GM21737 (cell line): ENCODE measurements around the gene SCTR.

Experiments used
- ATAC-seq: cut with Tn5 transposase; IDR thresholded peaks from one replicate; pipeline ENCODE4 v1.9.1; 2021; ENCODE audit warnings: mild to moderate bottlenecking, moderate library complexity; ENCODE audit not compliant: unreplicated experiment

SCTR gene

DNA sequence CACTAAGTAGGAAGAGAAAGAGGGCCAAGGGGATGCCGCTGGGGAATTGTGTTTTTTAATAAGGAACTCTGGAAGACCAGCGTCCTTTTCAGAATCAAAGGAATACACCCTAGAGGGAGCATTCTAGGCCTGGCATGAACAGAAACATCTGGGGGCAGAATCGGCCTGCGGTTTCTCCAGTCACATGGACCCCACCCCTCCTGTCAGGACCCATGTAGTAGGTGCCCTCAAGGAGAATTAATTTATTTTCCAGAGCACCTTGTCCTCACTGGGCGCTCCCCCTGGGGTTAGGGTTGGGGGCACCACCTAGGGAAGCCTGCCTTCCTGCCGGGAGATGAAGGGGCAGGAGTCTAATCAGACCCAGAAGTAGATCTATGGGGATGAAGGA, 48.4 kb downstream of the SCTR start:
- ATAC-seq, result no peak

DNA sequence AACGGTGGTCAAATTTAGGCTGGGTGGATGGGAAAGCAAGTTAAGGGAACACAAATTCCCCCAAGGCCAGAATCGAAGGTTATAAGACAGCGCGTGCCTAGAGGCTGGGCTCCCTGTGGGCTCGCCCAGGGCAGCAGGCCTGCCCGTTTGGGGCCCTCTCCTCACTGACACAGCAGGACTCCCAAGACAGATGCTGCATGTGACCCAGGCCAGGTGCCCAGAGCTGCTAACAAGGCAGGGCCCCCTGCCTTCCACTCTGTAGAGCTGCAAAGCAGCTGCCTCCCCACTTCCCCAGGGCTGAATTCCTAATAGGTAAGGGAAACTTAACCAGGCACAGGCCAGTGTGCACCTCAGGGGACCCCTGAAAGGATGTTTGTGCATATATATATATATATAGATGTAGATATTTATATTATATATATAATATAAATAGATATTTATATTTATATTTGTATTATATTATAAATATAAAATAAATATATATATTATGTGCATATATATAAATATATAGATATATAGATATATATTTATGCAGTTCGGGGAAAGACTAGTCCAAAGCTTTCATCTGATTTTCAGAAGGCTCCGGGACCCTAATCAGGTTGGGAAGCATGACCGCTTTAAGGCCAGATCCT, 48.9 kb downstream of the SCTR start:
- no peak for ATAC-seq

DNA sequence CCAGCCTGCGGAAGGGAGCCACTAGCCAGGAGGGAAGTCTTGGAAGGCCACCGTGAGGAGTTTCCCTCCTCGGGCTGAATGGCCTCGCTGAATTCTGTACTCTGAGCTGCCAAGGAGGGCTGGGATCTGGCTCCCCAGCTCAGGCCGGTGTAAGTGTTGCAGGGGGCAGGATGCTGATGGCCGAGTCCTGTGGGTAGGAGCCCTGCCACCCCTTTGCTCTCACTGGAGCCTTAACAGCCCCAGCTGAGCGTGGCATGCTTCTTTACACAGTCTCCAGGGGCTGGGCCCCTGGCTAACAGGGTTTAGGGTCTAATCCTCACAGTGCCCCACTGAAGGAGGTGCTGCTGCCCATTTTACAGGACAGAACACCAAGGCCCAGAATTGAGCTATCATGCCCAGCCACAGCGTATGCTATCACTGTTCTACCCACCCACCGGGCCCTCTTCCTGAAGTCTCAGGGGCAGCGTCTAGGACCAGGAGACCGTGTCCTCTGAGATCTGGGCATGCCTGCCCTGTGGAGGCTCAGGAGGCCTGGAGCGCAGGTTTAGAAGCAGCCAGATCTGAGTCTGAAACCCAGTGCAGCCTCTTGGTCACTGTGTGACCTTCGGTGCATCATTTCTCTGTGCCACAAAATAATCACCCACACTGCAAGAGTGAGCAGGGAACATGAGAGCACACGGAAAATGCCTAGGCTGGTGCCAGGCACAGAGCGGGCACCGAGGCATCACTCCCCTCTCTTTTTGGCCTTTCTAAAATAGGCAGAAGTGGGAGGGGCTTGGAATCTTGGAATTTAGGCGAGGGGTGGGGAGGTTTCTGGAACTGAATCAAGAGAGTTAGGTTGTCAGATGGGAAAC, 49.7 kb downstream of the SCTR start:
- no peak for ATAC-seq

DNA sequence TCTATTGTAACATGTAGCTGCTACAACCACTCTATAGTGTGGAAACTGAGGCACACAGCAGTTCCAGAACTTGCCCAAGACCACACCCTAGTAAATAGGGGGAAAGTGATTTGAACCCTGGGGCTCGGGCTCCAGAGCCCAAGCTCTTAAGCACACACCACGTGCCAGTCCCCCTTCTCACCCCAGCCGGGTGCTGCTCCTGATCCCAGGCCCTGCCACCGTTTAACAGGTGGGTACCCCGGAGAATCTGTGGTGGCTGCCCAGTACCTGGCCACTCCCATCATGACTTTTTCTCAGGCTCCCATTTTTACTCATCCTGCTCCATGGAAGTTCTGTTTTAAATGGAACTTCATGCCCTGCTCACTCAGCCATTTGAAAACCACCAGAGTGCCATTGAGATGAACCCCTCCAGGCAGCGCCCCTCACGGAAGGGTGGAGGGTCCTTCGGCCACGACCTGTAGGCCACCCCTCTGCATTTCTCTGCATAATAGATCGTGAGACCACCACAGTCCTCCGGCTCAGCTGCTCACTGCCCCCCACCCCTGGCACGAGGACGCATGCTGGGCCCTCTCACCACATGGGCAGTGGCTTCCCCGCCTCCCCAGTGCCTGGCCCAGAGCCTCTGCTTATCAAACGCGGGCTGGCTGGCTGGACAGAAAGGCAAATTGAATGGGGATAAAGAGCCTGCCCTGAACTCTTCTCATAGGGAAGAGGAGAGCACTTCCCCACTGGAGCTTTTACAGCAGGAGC, 50.5 kb downstream of the SCTR start:
- no peak for ATAC-seq

DNA sequence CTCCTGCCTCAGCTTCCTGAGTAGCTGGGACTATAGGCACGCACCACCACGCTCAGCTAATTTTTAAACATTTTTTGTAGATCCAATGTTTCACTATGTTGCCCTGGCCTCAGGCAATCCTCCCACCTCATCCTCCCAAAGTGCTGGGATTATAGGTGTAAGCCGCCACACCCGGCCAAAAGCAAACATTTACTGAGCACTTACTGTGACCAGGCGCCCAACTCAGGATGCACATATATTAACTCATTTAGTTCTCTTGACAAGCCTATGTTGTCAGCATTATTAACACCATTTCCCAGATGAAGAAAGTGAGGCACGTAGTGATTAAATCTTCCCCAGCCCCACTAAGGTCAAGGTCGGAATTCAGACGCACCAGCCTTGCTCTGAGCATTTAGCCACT, 51.5 kb downstream of the SCTR start:
- ATAC-seq, result no peak

DNA sequence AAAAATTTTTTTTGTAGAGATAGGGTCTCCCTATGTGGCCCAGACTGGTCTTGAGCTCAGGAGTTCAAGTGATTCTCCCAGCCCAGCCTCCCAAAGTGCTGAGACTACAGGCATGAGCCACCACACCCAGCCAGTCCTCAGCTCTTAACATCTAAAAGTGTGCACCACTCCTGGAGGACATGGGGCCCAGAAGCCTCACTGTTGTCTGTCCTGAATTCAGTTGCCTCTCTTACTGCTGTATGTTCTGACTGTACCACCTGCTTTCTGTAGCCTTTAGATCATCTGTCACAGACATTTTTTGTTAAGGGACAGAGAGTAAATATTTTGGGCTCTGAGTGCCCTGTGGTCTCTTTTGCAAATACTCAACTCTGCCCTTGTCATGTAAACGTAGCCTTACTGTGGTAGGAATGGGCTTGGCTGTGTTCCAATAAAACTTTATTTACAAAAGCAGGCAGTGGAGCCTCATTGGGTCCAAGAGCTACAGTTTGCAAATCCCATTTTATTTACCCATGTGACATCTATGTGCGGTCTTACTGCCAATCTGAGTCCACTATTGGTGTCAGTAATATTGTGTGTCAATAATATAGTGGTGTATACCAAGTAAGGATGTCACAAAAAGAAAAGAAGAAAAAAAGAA, 54.5 kb downstream of the SCTR start:
- ATAC-seq, result no peak

DNA sequence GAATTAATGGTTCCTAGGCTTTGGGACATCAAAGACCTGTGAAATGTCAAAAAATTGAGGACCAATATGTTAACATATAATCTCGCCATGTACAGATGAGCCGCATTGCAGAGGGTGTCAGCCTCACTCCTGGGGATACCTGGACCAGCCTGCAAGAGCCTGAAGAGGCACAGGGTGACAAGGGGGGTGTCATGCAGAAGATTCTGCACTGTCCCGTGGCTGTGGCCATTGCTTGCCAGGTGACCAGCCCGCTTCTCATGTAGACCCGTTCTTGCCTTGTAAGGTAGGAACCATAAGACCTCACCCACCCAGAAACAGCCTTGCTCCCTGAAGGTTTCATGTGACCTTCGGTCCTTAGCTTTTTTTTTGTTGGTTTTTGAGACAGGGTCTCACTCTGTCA, 55.2 kb downstream of the SCTR start:
- no peak for ATAC-seq

DNA sequence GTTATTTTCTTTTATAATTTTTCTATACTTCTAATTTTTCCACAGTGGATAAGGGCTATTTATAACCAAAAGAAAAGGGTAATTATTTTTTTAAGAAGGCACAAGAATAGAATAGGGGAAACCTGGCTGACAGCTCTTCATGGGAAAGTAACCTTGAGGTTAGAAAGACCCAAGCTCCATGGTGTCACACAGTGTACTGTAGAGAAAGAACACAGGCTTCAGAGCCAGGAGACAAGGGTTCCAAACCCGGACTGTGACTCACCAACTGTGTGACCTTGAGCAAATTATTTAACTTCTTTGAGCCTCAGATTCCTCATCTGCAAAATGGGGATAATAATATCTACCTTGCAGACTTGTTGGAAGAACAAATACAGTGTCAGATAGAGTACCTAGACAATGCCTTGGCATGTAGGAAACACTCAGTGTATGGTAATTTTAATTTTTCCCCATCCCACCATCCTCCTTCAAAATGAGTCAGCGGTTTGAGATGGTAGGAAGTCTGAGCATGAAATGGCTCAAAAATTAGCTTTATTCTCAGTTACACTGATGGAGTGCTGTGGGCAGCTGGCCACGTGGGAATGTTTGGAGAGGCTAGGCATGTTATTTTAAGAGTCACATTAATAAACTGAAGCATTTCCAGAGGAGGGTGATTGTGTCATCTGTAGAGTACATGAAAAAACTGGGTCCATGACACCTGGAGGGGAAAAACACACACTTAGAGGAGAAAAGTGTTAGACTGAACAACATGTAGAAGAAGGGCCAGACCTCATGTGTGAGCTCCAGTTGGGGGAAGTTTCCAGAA, 55.9 kb downstream of the SCTR start:
- no peak for ATAC-seq

DNA sequence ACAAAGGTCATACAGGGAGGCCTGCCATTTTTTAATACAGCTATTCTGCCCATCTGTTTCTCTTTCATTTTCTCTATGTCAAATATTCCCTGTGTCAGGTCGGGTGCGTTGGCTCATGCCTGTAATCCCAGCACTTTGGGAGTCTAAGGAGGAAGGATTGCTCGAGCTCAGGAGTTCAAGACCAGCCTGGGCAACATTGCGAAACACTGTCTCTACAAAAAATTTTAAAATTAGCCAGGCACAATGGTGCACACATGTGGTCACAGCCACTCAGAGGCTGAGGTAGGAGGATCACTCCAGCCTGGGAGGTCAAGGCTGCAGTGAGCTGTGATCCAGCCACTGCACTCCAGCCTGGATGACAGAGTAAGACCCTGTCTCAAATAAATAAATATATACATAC, 57.9 kb downstream of the SCTR start:
- ATAC-seq, result no peak

DNA sequence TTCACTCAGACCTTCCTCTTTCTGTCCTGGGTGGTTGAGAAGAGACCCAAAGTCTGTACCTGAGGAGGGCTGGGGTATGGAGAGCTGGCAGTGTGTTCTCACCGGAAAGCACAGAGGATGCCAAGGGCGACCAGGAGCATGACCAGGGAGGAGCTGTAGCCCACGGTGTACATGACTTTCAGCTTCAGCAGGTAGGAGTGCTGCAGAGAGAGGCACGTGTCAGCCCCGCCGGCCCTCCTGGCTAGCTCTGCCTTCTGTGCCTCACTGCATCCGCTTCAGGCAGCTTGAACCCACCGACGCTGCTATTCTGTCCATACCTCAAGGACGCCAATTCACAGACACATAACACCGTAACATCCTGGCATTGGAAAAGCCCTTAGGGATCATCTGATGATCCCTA, 58.6 kb downstream of the SCTR start:
- no peak for ATAC-seq

DNA sequence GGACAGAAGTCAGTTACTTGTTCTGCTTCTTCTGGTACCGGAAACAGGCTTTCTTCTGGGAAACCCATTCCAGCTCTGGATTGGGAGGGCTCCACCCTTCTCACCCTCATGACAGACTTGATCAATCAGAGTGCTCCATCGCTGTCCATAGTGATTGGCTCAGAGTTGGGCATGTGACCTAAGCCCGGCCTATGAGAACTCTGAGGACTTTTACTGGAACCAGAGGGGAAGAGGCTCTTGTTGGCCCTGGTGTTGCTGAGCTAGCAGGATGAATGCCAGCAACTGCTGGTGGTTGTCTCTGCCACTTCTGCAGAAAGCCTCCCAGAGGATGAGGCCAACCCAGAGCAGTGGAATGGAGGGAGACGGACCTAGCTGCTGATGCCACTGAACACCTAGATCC, 59.3 kb downstream of the SCTR start:
- no peak for ATAC-seq

DNA sequence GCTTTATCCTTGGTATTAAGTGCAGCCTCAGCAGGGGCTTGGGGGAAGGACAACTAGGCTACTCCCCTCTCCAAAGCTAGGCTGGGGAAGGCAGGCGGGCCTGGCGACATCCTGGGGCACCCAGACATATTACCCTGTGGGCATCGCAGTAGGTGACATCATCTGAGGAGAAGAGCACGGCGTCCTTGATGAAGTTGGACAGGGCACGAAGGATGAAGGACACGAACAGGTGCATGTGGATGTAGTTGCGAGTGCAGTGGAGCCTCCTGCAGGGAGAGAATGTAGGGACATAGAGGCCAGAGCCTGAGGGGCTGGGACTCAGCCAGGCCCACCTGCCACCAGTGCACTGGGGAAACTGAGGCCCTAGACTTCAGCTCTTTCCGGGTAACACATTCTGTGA, 60.3 kb downstream of the SCTR start:
- ATAC-seq, result no peak

DNA sequence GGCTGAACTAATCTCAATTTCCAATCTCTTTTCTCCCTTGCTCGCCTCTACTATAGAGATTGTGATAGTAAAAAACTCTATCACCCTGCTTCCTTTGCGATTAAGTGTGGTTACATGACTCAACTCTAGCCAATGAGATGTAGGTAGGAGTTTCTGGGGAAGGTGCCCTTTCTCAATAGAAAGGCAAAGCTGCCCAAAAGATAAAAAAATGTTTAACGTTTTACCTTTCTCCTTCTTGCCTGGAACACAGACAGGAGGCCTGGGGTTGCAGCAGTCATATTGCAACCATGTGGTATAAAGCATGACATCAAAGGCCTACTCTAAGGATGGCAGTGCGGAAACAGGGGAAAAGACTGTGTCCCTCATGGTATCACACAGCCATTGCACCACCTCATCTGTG, 61.1 kb downstream of the SCTR start:
- ATAC-seq, result no peak

DNA sequence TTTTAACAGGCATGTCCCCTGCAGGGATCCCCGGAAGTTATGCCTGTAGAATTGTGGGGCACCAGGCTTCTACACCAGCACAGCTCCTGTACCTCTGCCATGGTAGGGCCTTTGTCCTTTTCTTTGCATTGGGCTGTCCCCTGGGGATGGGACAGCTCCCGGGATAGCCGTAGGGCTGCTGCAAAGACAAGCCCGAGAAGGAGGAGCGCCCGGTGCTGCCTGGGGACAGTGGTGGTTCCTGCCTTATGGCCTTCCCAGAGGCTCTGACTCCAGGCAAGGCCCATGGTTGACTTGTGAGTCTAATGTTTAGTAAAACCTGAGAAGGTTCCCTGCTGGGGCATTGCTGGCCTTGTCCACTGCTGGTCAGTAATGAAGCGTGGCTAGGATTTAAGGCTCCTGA, 61.7 kb downstream of the SCTR start:
- no peak for ATAC-seq

DNA sequence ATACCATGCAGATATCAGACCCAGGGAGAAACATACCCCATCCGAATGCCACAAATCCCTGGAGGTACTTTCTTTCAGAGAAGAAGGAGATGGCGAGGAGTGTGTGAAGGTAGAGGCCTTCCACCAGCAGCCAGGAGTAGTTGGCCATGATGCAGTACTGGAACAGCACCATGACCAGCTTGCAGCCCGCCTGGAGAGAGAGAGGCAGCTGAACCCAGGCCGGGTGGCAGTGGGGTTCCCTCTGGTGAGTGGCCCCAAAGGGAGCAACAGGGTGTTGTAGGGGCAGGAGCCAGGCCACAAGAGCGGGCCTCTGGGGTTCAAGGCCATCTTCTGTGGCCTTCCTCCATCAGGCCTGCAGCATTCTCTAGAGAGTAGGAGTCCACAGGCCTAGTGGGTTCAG, 62.5 kb downstream of the SCTR start:
- ATAC-seq, result no peak

DNA sequence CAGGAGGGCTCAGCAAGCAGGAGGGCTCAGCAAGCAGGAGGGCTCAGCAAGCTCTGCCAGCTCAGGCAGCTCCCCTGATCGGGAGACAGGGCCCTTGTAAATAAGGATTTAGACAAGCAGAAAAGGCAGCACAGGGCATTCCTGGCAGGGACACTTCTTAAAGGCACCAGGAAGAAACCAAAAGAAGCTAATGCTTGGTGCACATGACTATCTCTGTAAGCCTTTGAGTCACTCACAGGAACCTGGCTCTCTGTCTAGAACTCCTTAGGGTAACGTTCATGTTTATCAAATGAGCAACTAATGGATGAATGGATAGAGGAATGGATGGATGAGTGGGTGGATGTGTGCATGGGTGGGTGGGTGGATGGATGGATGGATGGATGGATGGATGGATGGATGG, 64.2 kb downstream of the SCTR start:
- no peak for ATAC-seq

DNA sequence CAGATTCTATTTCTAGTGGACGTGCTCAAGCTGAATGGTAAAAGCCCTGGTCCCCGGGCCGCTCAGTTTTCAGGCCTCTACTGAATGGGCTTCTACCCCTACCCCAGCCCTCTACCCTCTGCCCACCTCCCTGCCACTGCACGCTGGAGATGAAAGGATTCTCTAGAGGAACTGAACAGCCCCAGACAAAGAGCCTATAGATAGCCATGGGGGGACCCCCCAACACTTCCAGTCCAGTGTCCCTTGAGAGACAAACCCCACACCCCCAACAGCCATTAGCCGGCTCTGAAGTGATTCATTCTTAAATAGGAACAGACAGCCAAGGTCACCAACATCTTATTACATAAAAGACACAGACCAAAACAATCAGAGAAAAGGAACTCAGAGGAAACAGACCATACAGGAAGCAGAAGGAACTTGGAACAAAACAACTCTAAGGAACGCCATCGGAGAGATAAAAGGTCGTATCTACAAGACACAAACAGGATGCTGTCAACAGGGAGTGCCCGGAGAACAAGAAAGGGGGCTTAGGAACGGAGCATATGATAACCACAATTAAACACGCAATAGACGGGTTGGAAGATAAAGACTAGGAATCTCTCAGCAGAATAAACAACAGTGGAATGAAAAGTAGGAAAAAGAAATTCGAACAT, 69.1 kb downstream of the SCTR start:
- no peak for ATAC-seq

DNA sequence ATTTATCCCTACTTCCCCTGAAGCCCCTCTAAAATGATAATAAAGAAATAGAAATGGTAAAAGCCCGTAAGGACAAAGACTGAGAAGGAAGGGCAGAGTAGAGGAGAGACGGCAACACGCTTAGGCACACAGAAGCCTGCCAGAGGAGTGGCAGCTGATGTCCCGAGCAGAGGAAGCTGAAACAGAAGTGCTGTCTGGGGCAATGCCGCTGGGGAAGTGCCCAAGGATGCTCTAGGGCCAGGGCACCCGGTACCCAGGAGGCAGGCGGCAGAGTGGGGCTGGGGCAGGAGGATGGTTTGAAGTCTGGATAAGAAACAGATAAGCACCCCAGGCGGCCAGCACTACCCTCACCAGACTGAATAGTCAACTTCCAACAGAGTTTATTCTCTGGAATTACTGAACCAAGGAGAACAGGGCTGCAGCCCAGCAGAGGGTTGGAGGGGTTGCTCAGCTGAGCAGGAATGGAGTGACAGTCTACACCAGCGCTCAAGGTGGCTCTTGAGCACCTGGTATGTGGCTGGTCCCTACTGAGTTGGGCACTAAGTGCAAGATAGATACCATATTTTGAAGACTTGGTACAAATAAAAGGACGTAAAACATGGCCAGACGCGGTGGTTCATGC, 70.2 kb downstream of the SCTR start:
- ATAC-seq, result no peak

DNA sequence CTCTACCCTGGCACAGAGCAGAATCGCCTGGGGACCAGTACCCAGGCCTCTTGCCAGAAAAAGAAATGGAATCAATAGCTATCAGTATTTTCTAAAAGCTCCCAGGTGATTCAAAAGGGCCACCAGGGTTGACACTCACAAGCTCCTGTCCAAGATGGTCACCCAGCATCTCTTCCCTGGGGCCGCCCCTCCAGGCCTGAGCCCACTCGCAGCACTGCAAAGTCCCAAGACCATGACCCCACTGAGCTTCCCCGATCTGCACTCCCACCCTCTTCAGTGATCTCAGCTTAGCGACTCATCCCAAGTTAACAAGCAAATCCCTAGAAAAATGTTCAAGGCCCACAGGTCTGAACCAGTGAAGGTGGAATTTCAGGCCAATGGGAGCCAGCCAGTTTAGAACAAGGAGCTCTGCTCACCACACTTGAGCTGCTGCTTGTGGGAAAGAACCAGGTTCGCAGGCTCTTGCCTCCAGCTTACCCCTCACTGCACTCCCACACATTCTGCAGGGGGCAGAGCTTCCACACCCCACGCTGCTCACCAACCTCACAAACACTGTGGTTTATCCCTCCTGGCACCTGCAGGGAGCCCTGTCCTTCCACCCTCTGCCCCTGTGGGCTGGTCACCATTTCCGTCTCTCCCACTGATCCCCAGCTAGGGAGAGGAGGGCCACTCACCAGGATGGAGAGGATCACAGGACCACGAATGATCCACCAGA, 72.8 kb downstream of the SCTR start:
- no peak for ATAC-seq
